Loucy (cell line): Measurements from ENCODE around the gene PPFIA3.

Experiments
- H2AFZ ChIP-seq: fragments of 200-600 bp; sonication (generic); 2 replicates; pipeline ENCODE4 v1.6.0; 2016; ENCODE audit warnings: antibody characterized with exemption, mild to moderate bottlenecking, low read length, moderate library complexity
- H3F3A ChIP-seq: fragments of 200-600 bp; 2 replicates; pipeline ENCODE4 v1.6.0; 2016; ENCODE audit warnings: antibody characterized with exemption, low read depth, mild to moderate bottlenecking
- H3K27me3 ChIP-seq: fragments of 200-600 bp; sonication (generic); 2 replicates; pipeline ENCODE4 v1.6.1; 2014; ENCODE audit warnings: low read length, mild to moderate bottlenecking; ENCODE audit not compliant: insufficient read depth, poor library complexity, severe bottlenecking
- H3K36me3 ChIP-seq: fragments of 200-600 bp; sonication (generic); 2 replicates; pipeline ENCODE4 v1.6.1; 2016; ENCODE audit warnings: low read length; ENCODE audit not compliant: insufficient read depth
- H3K4me1 ChIP-seq: fragments of 200-600 bp; sonication (generic); 2 replicates; pipeline ENCODE4 v1.5.1; 2014; ENCODE audit warnings: low read length, mild to moderate bottlenecking; ENCODE audit not compliant: insufficient read depth, poor library complexity, severe bottlenecking
- H3K4me2 ChIP-seq: fragments of 200-600 bp; sonication (generic); 2 replicates; pipeline ENCODE4 v1.6.0; 2014; ENCODE audit warnings: antibody characterized with exemption, low read length, low read depth, mild to moderate bottlenecking; ENCODE audit not compliant: poor library complexity, severe bottlenecking
- H3K4me3 ChIP-seq: fragments of 200-600 bp; sonication (generic); 2 replicates; pipeline ENCODE4 v1.5.1; 2014; ENCODE audit warnings: low read length, mild to moderate bottlenecking, mixed read lengths; ENCODE audit not compliant: poor library complexity, severe bottlenecking
- H3K79me2 ChIP-seq: fragments of 200-600 bp; sonication (generic); 2 replicates; pipeline ENCODE4 v1.6.1; 2014; ENCODE audit warnings: low read length; ENCODE audit not compliant: insufficient read depth
- H3K9ac ChIP-seq: fragments of 200-600 bp; sonication (generic); 2 replicates; pipeline ENCODE4 v1.6.0; 2014; ENCODE audit warnings: mild to moderate bottlenecking, low read depth, low read length, moderate library complexity; ENCODE audit not compliant: poor library complexity, severe bottlenecking
- H3K9me2 ChIP-seq: fragments of 200-600 bp; sonication (generic); replicated peaks from 2 replicates; pipeline ENCODE4 v1.6.1; 2016; ENCODE audit warnings: low read depth, low read length, mixed read lengths
- H3K9me3 ChIP-seq: fragments of 200-600 bp; sonication (generic); 2 replicates; pipeline ENCODE4 v1.6.1; 2014; ENCODE audit warnings: mild to moderate bottlenecking, antibody characterized with exemption, low read length, low read depth; ENCODE audit not compliant: insufficient read depth
- H4K20me1 ChIP-seq: fragments of 200-600 bp; sonication (generic); 2 replicates; pipeline ENCODE4 v1.6.0; 2014; ENCODE audit warnings: antibody characterized with exemption, low read length, mild to moderate bottlenecking; ENCODE audit not compliant: insufficient read depth, poor library complexity, severe bottlenecking
- EZH2phosphoT487 ChIP-seq: fragments of 200-600 bp; IDR thresholded peaks from 2 replicates; pipeline ENCODE4 v1.6.1; 2018; ENCODE audit warnings: antibody characterized with exemption, mild to moderate bottlenecking, moderate library complexity, borderline replicate concordance
- TF ChIP-seq, protein P1 (sequence below): fragments of 200-600 bp; sonication (generic); conservative IDR thresholded peaks from 2 replicates; pipeline ENCODE4 v1.5.1; 2014; ENCODE audit warnings: mild to moderate bottlenecking, antibody characterized with exemption, low read length

The PPFIA3 gene

DNA sequence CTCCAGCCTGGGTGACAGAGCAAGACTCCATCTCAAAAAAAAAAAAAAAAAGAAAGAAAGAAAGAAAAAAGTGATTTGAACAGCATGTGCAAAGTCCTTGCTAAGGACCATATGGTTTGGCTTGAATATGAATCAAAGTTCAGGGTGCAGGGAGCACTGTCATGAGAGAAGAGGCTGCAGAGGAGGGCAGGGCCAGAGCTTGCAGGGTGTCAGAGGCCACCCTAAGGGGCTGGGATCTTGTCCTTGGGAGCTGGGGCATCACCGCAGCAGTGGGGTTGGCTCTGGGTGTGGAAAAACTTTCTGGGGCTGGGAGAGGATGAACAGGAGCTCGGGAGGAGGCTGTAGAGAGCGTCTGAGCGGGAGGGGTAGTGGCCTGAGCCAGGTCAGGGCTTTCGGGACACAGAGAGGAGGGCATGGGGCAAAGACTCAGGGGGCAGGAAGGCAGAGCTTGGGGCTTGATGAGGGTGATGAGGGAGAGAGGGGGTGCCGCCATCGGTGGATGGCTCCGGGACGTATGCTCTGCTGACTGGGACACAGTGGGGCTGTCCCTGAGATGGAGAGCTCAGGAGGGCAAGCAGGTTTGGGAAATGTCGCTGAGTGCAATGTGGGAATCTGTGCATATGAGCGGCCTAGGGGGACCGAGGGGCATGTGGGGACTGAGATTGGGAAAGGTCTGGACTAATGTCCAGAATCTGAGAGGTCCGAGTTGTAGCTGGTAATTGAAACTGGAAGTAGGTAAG, 41.3 kb downstream of the PPFIA3 start:
- no peaks in the 10 kb centered on the region for H3K27me3 ChIP-seq
- no peaks in the 10 kb centered on the region for H4K20me1 ChIP-seq
- no peaks in the 10 kb centered on the region for H3K9me3 ChIP-seq
- no peak for TF ChIP-seq EZH2phosphoT487
- TF ChIP-seq, protein P1, sequence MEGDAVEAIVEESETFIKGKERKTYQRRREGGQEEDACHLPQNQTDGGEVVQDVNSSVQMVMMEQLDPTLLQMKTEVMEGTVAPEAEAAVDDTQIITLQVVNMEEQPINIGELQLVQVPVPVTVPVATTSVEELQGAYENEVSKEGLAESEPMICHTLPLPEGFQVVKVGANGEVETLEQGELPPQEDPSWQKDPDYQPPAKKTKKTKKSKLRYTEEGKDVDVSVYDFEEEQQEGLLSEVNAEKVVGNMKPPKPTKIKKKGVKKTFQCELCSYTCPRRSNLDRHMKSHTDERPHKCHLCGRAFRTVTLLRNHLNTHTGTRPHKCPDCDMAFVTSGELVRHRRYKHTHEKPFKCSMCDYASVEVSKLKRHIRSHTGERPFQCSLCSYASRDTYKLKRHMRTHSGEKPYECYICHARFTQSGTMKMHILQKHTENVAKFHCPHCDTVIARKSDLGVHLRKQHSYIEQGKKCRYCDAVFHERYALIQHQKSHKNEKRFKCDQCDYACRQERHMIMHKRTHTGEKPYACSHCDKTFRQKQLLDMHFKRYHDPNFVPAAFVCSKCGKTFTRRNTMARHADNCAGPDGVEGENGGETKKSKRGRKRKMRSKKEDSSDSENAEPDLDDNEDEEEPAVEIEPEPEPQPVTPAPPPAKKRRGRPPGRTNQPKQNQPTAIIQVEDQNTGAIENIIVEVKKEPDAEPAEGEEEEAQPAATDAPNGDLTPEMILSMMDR, result no peak
- no peak overlapping the region for H3K4me3 ChIP-seq
- no peaks in the 10 kb centered on the region for H3K9me2 ChIP-seq
- H3K36me3 ChIP-seq, result no peaks in the 10 kb centered on the region
- H3K4me2 ChIP-seq, result no peak overlapping the region
- peaks cover 14% of the 10 kb centered on the region for H3K4me1 ChIP-seq
- H3K79me2 ChIP-seq, result no peaks in the 10 kb centered on the region
- H3F3A ChIP-seq, result no peaks in the 10 kb centered on the region
- no peak overlapping the region for H3K9ac ChIP-seq
- H2AFZ ChIP-seq, result no peak overlapping the region

DNA sequence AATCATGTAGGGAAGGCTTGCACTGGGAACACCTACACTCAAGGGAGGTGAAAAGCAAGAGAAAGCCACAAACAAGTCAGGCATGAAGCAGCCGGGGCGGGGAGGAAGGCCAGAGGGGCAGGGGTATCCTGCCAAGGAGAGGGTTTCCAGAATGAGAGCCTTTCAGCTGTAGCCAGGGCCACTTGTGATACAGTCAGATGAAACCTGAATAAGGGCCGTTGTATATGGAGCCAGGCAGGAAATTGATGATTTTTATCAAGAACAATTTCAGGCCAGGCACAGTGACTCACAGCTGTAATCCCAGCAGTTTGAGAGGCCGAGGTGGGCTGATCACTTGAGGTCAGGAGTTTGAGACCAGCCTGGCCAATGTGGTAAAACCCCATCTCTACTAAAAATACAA, 42.6 kb downstream of the PPFIA3 start:
- H4K20me1 ChIP-seq, result no peaks in the 10 kb centered on the region
- H3F3A ChIP-seq, result no peaks in the 10 kb centered on the region
- no peaks in the 10 kb centered on the region for H3K27me3 ChIP-seq
- H3K4me2 ChIP-seq, result no peak overlapping the region
- H3K9me3 ChIP-seq, result no peaks in the 10 kb centered on the region
- H3K79me2 ChIP-seq, result no peaks in the 10 kb centered on the region
- H3K9me2 ChIP-seq, result no peaks in the 10 kb centered on the region
- H3K4me3 ChIP-seq, result no peak overlapping the region
- no peak overlapping the region for H3K9ac ChIP-seq
- TF ChIP-seq, protein P1, result no peak
- TF ChIP-seq EZH2phosphoT487, result no peak
- no peak overlapping the region for H2AFZ ChIP-seq
- no peaks in the 10 kb centered on the region for H3K36me3 ChIP-seq
- H3K4me1 ChIP-seq, result peaks cover 9% of the 10 kb centered on the region

DNA sequence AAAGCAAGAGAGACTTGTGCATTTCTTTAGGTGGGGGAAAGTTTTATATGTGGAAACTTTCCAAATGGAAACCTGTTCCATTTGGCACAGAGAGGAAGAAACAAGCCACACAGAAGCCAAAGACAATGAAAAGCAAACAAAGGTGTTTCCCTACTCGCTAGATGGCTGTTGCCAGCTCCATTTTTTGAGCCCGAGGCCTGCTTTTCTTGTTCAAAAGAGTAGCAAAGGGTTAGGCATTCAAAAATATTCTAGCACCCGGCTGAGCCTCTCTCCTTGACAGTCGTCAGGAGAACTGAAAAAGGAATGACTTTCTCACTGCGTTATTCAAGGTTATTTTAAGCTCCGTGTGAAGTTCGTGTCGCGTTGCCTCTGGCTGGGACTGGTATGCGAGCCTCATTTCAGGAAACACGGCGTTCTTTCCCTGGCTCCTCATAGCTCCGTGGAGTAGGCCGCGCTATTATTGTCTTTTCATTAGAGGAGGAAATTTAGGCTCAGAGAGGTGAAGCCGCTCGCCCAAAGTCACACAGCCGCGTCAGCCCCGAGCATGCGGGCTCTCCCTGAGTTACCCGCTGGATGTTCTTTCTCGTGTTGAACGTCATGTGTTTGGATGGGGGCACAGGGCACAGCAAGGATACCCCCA, 45.9 kb downstream of the PPFIA3 start:
- H4K20me1 ChIP-seq, result no peaks in the 10 kb centered on the region
- no peak overlapping the region for H3K4me2 ChIP-seq
- no peaks in the 10 kb centered on the region for H3K36me3 ChIP-seq
- H3K9ac ChIP-seq, result no peak overlapping the region
- H3F3A ChIP-seq, result no peaks in the 10 kb centered on the region
- H3K4me3 ChIP-seq, result no peak overlapping the region
- no peaks in the 10 kb centered on the region for H3K27me3 ChIP-seq
- H3K9me3 ChIP-seq, result no peaks in the 10 kb centered on the region
- H3K4me1 ChIP-seq, result peaks cover 5% of the 10 kb centered on the region
- TF ChIP-seq, protein P1, result no peak
- TF ChIP-seq EZH2phosphoT487, result no peak
- no peaks in the 10 kb centered on the region for H3K9me2 ChIP-seq
- H3K79me2 ChIP-seq, result no peaks in the 10 kb centered on the region
- no peak overlapping the region for H2AFZ ChIP-seq
